Sigmoid colon (tissue), 4 donors: Measurements from ENCODE around the gene EMILIN1.

ENCODE experiments used
- EP300 ChIP-seq, 4 donors: sonication (generic); formaldehyde crosslinking; IDR thresholded peaks; one replicate each; pipeline ENCODE4 v1.6.1; 2017; ENCODE audit warnings: antibody characterized with exemption in 4 of 4
- POLR2A ChIP-seq, 2 donors: fragments of 450-650 bp; IDR thresholded peaks; one replicate each; pipeline ENCODE4 v1.6.1; 2016; ENCODE audit warnings: antibody characterized with exemption in 2 of 2, mild to moderate bottlenecking in 2 of 2, moderate library complexity in 2 of 2
- POLR2AphosphoS5 ChIP-seq, 4 donors: sonication (generic); formaldehyde crosslinking; IDR thresholded peaks; one replicate each; pipeline ENCODE4 v1.6.1; 2017; ENCODE audit warnings: antibody characterized with exemption in 4 of 4
- TF ChIP-seq, protein P1 (sequence below), 4 experiments: fragments of 450-650 bp in 3 of 4; fragments of 200-600 bp in 1 of 4; IDR thresholded peaks; one replicate each; pipeline ENCODE4 v1.5.1; 2016 to 2019; ENCODE audit warnings: antibody characterized with exemption in 4 of 4, mild to moderate bottlenecking in 3 of 4, moderate library complexity in 2 of 4

DNA sequence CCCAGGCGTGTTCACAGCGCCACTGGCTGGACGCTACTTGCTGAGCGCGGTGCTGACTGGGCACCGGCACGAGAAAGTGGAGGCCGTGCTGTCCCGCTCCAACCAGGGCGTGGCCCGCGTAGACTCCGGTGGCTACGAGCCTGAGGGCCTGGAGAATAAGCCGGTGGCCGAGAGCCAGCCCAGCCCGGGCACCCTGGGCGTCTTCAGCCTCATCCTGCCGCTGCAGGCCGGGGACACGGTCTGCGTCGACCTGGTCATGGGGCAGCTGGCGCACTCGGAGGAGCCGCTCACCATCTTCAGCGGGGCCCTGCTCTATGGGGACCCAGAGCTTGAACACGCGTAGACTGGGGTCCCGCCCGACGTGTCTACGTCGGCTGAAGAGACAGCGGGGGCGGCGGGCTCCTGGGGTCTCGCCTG is 7.3 kb downstream of the EMILIN1 start:
- TF ChIP-seq EP300 (IDR thresholded peaks at IDR 0.05) = no peak
- TF ChIP-seq, protein P1, sequence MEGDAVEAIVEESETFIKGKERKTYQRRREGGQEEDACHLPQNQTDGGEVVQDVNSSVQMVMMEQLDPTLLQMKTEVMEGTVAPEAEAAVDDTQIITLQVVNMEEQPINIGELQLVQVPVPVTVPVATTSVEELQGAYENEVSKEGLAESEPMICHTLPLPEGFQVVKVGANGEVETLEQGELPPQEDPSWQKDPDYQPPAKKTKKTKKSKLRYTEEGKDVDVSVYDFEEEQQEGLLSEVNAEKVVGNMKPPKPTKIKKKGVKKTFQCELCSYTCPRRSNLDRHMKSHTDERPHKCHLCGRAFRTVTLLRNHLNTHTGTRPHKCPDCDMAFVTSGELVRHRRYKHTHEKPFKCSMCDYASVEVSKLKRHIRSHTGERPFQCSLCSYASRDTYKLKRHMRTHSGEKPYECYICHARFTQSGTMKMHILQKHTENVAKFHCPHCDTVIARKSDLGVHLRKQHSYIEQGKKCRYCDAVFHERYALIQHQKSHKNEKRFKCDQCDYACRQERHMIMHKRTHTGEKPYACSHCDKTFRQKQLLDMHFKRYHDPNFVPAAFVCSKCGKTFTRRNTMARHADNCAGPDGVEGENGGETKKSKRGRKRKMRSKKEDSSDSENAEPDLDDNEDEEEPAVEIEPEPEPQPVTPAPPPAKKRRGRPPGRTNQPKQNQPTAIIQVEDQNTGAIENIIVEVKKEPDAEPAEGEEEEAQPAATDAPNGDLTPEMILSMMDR (IDR thresholded peaks at IDR 0.05) = peak in 2 of 4 experiments; percentile 13 to 32
- peak in 1 of 2 donors; percentile 7 for TF ChIP-seq POLR2A (IDR thresholded peaks at IDR 0.05)
- peak; percentile 40 to 81 (median 68) for TF ChIP-seq POLR2AphosphoS5 (IDR thresholded peaks at IDR 0.05)
